Endothelial cell of umbilical vein (primary cell): Measurements from ENCODE around the gene FAM53B. TPM values are rescaled to one million over a fixed set of nuclear protein-coding genes. Genes with fewer than 3 reads are reported as not detected.

Experiments used
- BruUV-seq: library from RNA; stranded (reverse); fragments of 400-500 nt; replicated peaks from 2 replicates; lab custom pipeline; 2021; lab: Mats Ljungman, UMichigan
- CTCF ChIA-PET: fragments of 300-600, 350-600 bp; sonication (Branson Sonifier 250); formaldehyde crosslinking; loops from one replicate; lab custom pipeline; 2021; ENCODE audit warnings: antibody characterized with exemption, inconsistent platforms; lab: Charles Lee
- POLR2A ChIA-PET: fragments of 300-600, 350-600 bp; sonication (Branson Sonifier 250); formaldehyde crosslinking; loops from one replicate; lab custom pipeline; 2021; ENCODE audit warnings: antibody characterized with exemption, inconsistent platforms; lab: Charles Lee
- DNase-seq: peaks from one replicate; pipeline ENCODE4 v3.0.0-alpha.2; 2011; ENCODE audit warnings: low read depth, low spot score
- FAIRE-seq: peaks from 2 replicates; lab custom pipeline; 2011; peaks lifted over from hg19 to GRCh38; lab: Jason Lieb, UNC
- H2AFZ ChIP-seq: 2 replicates; pipeline ENCODE4 v1.6.0; 2012; ENCODE audit warnings: low read depth, low read length, control low read depth, inconsistent platforms
- H3K27ac ChIP-seq: 2 replicates; pipeline ENCODE4 v1.5.1; 2011; ENCODE audit warnings: low read depth, mild to moderate bottlenecking, control low read depth, low read length, moderate library complexity; ENCODE audit not compliant: insufficient read depth
- H3K27me3 ChIP-seq, 2 experiments: 2 replicates each; pipeline versions ENCODE4 v1.6.0 to v1.6.1; 2011; ENCODE audit warnings: low read length in 2 of 2, mixed read lengths in 1 of 2; ENCODE audit not compliant: control insufficient read depth in 2 of 2, insufficient read depth in 2 of 2
- H3K36me3 ChIP-seq, 2 experiments: 2 replicates in 1 of 2; 3 replicates in 1 of 2; pipeline ENCODE4 v1.5.1; 2011; ENCODE audit warnings: low read length in 2 of 2, mild to moderate bottlenecking in 1 of 2, moderate library complexity in 1 of 2; ENCODE audit not compliant: control insufficient read depth in 2 of 2, insufficient read depth in 2 of 2; ENCODE audit errors: extremely low read depth in 1 of 2
- H3K4me1 ChIP-seq: 3 replicates; pipeline ENCODE4 v1.5.1; 2011; ENCODE audit warnings: mild to moderate bottlenecking, low read length; ENCODE audit not compliant: control insufficient read depth, insufficient read depth; ENCODE audit errors: extremely low read depth
- H3K4me2 ChIP-seq: 2 replicates; pipeline ENCODE4 v1.6.1; 2011; ENCODE audit warnings: low read length, control low read depth, mixed read lengths; ENCODE audit not compliant: insufficient read depth
- H3K4me3 ChIP-seq, 3 experiments: fragments of 200-600 bp in 1 of 3; sonication (generic), shearing (Covaris generic) in 1 of 3; replicated peaks in 1 of 3; 2 replicates each; pipeline ENCODE4 v1.5.1; 2011 to 2016; ENCODE audit warnings: control low read depth in 3 of 3, low read length in 3 of 3, mild to moderate bottlenecking in 2 of 3, inconsistent platforms in 1 of 3, low read depth in 1 of 3, moderate library complexity in 1 of 3; ENCODE audit not compliant: insufficient read depth in 1 of 3
- H3K79me2 ChIP-seq: 2 replicates; pipeline ENCODE4 v1.6.0; 2012; ENCODE audit warnings: low read length, inconsistent platforms; ENCODE audit not compliant: control insufficient read depth, insufficient read depth
- H3K9ac ChIP-seq: replicated peaks from 2 replicates; pipeline ENCODE3; 2011; ENCODE audit warnings: low read length, control low read depth; ENCODE audit not compliant: insufficient read depth; ENCODE audit errors: extremely low read depth
- H3K9me1 ChIP-seq: replicated peaks from 3 replicates; pipeline ENCODE4 v1.6.0; 2011; ENCODE audit warnings: mild to moderate bottlenecking, low read length; ENCODE audit not compliant: control insufficient read depth, insufficient read depth; ENCODE audit errors: extremely low read depth
- H3K9me3 ChIP-seq: replicated peaks from 2 replicates; pipeline ENCODE4 v1.5.1; 2012; ENCODE audit warnings: low read length, inconsistent platforms; ENCODE audit not compliant: control insufficient read depth, insufficient read depth
- H4K20me1 ChIP-seq: replicated peaks from 2 replicates; pipeline ENCODE3; 2011; ENCODE audit warnings: mild to moderate bottlenecking, low read length; ENCODE audit not compliant: control insufficient read depth, insufficient read depth; ENCODE audit errors: extremely low read depth
- EZH2 ChIP-seq: IDR thresholded peaks from 2 replicates; pipeline ENCODE4 v1.6.1; 2012; ENCODE audit warnings: borderline replicate concordance, low read depth, mild to moderate bottlenecking, moderate library complexity, low read length, inconsistent platforms; ENCODE audit not compliant: severe bottlenecking
- FOS ChIP-seq: IDR thresholded peaks from 2 replicates; pipeline ENCODE4 v1.6.1; 2011; ENCODE audit warnings: mild to moderate bottlenecking, low read length, moderate library complexity, borderline replicate concordance; ENCODE audit not compliant: insufficient read depth
- GATA2 ChIP-seq: IDR thresholded peaks from 2 replicates; pipeline ENCODE4 v1.7.0; 2011; ENCODE audit warnings: low read depth, mild to moderate bottlenecking, moderate library complexity, mixed read lengths, low read length; ENCODE audit not compliant: insufficient read length, insufficient read depth
- JUN ChIP-seq: IDR thresholded peaks from 2 replicates; pipeline ENCODE4 v1.6.1; 2011; ENCODE audit warnings: borderline replicate concordance, low read depth; ENCODE audit not compliant: insufficient read length, insufficient read depth
- MYC ChIP-seq: IDR thresholded peaks from one replicate; pipeline ENCODE4 v1.6.1; 2011; ENCODE audit warnings: mild to moderate bottlenecking, low read depth, low read length
- POLR2A ChIP-seq: IDR thresholded peaks from 2 replicates; pipeline ENCODE4 v1.6.1; 2012; ENCODE audit warnings: low read depth, mild to moderate bottlenecking, control low read depth, low read length
- POLR2AphosphoS5 ChIP-seq: IDR thresholded peaks from 2 replicates; pipeline ENCODE4 v1.6.1; 2012; ENCODE audit warnings: low read depth, mild to moderate bottlenecking, control low read depth, low read length, moderate library complexity; ENCODE audit not compliant: insufficient read depth
- dilution Hi-C: fragments of 300-500 bp; cut with MboI; formaldehyde crosslinking; loops from one replicate; pipeline ENCODE4 v1.15.0; 2019; ENCODE audit warnings: low sequenced_read_pairs; ENCODE audit not compliant: extremely low pct_ligation_motif_present
- intact Hi-C: fragments of 100-400 bp; cut with micrococcal nuclease; formaldehyde crosslinking; loops from one replicate; pipeline ENCODE4 v1.10.0; 2022
- polyA plus RNA-seq, 4 experiments: library from polyadenylated mRNA; depleted of rRNA in 3 of 4; stranded (reverse) in 3 of 4; unstranded in 1 of 4; fragments of >200 nt; gene quantifications; 2 replicates each; pipeline versions ENCODE4 v1.2.1 to v1.2.3, GENCODE V29; 2011 to 2012; ENCODE audit warnings: missing spikeins in 1 of 4
- total RNA-seq: library from RNA; stranded (reverse); gene quantifications from 2 replicates; pipeline ENCODE4 v1.2.3, GENCODE V29; 2021
- TF ChIP-seq, protein P1 (sequence below): IDR thresholded peaks from 2 replicates; pipeline ENCODE4 v1.6.1; 2011; ENCODE audit not compliant: insufficient read depth, insufficient read length
- TF ChIP-seq, protein P2 (sequence below), 2 donors: IDR thresholded peaks; 1 replicate in 1 of 2; 2 replicates in 1 of 2; pipeline ENCODE4 v1.5.1; 2011; ENCODE audit warnings: low read length in 2 of 2, mild to moderate bottlenecking in 2 of 2, moderate library complexity in 2 of 2, control low read depth in 1 of 2, inconsistent platforms in 1 of 2, low read depth in 1 of 2; ENCODE audit not compliant: insufficient read depth in 1 of 2; ENCODE audit errors: extremely low read depth in 1 of 2

Gene FAM53B
- total and polyA plus RNA-seq, 2 donors (not counting 3 experiments of a cell fraction or from before 2014, with no cell fraction given) = 8.5 to 21.1 TPM

DNA sequence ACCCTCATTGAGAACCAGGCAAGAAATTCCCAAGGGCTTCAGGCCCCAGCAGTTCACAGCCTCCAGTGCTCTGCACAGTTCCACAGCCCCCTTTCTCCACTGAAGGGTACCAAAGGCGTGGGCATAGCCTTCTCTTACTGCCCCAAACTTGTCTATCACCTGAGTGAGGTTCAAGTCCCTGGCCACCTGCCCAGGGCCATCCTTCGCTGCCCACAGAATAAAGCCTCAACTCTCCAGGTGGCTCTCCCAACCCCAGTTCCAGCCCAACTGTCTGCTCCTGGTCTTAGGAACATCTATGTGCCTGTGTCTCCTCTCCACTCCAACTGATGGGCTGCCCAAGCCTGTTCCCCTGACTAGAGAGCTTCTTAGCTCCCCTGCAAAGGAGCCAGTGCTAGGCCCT is 79.1 kb downstream of the FAM53B start:
- peaks cover 0 to 9% of the 10 kb centered on the region in 2 experiments for H3K36me3 ChIP-seq
- no peaks in the 10 kb centered on the region for H3K9me3 ChIP-seq
- no peak overlapping the region for H3K27ac ChIP-seq
- no peak overlapping the region for H3K4me3 ChIP-seq
- H3K9me1 ChIP-seq = no peaks in the 10 kb centered on the region
- ChIA-PET CTCF (no interaction called here), POLR2A (no interaction called here)
- no peaks in the 10 kb centered on the region for H3K27me3 ChIP-seq
- H3K4me1 ChIP-seq = peaks cover 7% of the 10 kb centered on the region
- H3K4me2 ChIP-seq = no peak overlapping the region
- H2AFZ ChIP-seq = no peak overlapping the region
- no TSS peak for BruUV-seq
- H4K20me1 ChIP-seq = no peaks in the 10 kb centered on the region
- DNase-seq (no peak), FAIRE-seq (no peak)
- no peaks in the 10 kb centered on the region for H3K79me2 ChIP-seq
- dilution Hi-C loops (no loop called here), intact Hi-C loops (no loop called here)
- no peak for TF ChIP-seq JUN
- no peak for TF ChIP-seq POLR2AphosphoS5
- TF ChIP-seq GATA2 = no peak
- no peak for TF ChIP-seq FOS
- TF ChIP-seq, protein P1, sequence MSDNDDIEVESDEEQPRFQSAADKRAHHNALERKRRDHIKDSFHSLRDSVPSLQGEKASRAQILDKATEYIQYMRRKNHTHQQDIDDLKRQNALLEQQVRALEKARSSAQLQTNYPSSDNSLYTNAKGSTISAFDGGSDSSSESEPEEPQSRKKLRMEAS = no peak
- TF ChIP-seq, protein P2, sequence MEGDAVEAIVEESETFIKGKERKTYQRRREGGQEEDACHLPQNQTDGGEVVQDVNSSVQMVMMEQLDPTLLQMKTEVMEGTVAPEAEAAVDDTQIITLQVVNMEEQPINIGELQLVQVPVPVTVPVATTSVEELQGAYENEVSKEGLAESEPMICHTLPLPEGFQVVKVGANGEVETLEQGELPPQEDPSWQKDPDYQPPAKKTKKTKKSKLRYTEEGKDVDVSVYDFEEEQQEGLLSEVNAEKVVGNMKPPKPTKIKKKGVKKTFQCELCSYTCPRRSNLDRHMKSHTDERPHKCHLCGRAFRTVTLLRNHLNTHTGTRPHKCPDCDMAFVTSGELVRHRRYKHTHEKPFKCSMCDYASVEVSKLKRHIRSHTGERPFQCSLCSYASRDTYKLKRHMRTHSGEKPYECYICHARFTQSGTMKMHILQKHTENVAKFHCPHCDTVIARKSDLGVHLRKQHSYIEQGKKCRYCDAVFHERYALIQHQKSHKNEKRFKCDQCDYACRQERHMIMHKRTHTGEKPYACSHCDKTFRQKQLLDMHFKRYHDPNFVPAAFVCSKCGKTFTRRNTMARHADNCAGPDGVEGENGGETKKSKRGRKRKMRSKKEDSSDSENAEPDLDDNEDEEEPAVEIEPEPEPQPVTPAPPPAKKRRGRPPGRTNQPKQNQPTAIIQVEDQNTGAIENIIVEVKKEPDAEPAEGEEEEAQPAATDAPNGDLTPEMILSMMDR (IDR thresholded peaks at IDR 0.05; ENCODE audit: extremely low read depth in 1 of 2, insufficient read depth in 1 of 2, low read depth in 1 of 2, low read length in 2 of 2) = no peak
- TF ChIP-seq MYC = no peak
- no peak for TF ChIP-seq EZH2
- TF ChIP-seq POLR2A = no peak
- no peak overlapping the region for H3K9ac ChIP-seq
